Limb (tissue), 2 donors: ENCODE data around the gene ZNF141.
"Not testable (repeated sequence)": the region's sequence is repeated elsewhere in the genome, so short reads cannot be mapped to it uniquely, and the experiment has no call there.

ENCODE experiments used
- DNase-seq, 2 donors: peaks; one replicate each; pipeline ENCODE4 v3.0.0-alpha.2; 2016; ENCODE audit errors: extremely low spot score in 2 of 2

The ZNF141 gene

DNA sequence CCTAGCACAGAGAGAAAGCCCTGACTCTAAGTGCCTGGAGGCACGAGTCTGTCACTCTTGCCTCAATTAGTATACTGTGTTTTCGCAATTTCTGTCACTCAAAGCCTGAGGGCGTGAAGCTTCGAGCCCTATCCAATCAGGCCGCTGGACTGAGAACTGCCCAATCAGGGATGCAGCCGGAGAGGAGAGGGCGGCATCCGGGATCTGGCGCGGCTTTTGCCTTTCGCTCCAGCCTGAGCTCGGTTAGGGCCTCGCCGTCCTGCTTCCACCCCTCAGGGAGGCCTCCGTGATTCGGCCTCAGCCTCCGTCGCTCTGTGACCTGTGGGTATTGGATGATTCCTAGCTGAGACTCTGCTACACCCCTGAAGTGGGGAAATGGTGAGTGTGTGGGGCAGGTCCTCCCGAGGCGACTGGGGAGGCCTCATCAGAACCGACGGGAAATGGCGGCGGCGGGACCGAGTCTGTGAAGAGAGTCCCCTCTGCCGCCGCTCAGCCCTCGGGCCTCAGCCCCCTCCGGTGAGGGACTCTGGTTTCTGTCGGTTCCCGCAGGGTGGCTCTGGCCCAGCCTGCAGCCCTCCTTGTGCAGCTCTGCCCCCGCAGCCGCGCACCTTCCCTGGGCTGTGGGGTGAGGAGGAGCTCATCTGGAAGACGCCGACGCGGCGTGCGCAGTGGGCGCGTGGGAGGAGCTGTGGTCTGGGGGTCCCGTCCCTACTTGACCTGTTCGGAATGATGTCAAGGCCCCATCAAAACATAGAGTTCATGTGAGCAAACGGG is 48.5 kb downstream of the ZNF141 start:
- DNase-seq, result no peak

DNA sequence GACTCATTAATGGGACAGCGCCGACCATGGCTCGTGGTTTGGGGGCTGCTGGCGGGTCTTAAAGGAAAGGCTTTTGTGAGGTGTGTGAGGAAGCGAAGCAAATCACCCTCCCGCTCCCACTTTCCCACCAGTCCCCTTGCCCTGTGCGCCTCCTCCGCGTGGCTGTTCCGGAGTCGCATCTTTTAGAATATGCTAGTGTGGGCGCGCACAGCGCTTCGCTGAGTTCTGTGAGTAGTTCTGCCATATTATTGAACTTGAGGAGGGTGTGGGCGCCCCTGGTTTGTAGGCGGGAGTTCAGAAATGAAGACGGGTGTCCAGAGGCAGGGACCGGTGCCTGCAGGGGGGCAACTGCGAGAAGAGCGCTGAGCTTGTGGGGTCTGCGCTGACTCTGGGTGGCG is 49.1 kb downstream of the ZNF141 start:
- DNase-seq, result no peak

DNA sequence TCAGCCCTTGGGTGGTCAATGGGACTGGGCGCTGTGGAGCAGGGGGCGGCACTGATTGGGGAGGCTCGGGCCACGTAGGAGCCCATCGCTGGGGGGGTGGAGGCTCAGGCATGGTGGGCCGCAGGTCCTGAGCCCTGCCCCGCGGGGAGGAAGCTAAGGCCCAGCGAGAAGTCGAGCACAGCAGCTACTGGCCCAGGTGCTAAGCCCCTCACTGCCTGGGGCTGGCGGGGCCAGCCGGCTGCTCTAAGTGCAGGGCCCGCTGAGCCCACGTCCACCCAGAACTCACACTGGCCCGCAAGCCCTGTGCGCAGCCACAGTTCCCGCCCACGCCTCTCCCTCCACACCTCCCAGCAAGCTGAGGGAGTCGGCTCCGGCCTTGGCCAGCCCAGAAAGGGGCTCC is 66.4 kb downstream of the ZNF141 start:
- no peak for DNase-seq

DNA sequence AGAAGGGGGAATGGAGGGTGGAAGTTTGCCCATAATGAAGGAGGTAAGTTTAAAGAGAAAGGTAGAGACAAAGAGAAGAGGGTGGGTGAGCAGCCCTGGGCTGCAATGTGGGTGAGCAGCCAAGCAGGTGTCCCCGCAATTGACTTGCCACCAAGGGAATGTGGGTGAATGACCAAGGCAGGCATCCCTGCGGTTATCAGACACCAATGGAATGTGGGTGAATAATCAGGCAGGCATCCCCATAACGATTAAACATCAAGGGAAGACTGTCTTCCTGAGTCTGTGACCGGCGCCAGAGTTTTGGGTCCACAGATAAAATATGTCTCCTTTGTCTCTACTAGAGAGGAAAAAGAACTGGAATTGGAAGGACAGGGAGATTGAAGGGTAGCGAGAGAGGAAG is 70.7 kb downstream of the ZNF141 start:
- DNase-seq, result not testable (repeated sequence)

DNA sequence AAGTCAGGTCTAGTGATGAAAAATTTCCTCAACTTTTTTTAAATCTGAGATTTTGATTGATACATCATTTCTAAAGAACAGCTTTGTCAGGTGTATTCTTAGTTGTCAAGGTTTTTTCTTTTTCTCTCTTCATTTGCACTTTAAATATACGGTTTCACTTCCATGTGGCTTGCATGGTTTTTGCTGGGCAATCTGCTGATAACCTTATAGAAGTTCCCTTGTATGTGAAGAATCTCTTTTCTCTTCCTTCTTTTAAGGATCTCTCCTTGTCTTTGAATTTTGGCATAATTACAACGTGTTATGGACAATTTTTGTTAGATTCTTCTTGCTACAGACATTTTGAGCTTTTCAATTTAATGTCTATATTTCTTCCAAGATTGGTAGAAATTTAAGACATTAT is 85.0 kb downstream of the ZNF141 start:
- DNase-seq, result no peak
